ENCODE measurements around the gene RASSF8. TPM values are rescaled to one million over a fixed set of nuclear protein-coding genes. Genes with fewer than 3 reads are reported as not detected.

Gene RASSF8
- total RNA-seq, 1 donor from 2014 or later = 33.7 TPM

- TF ChIP-seq CTCF (IDR thresholded peaks at IDR 0.05; ENCODE audit: borderline replicate concordance) = no peak
- DNase-seq = no peak
- intact Hi-C loops (cut with micrococcal nuclease) = no loop called here
- Histone ChIP-seq H3K9me3 (replicated peaks) (no peaks in the 10 kb centered on the region), H3K27me3 (ENCODE audit: low read depth) (no peaks in the 10 kb centered on the region), H3K36me3 (no peaks in the 10 kb centered on the region), H3K4me1 (peaks cover 45% of the 10 kb centered on the region), H3K4me3 (no peak overlapping the region), H3K27ac (replicated peaks) (no peak overlapping the region)
Measured at GRCh38 chr12:26046906-26047305, 88.4 kb downstream of the RASSF8 start.

- Histone ChIP-seq H3K27ac (replicated peaks) (no peak overlapping the region), H3K4me1 (peaks cover 42% of the 10 kb centered on the region), H3K9me3 (replicated peaks) (no peaks in the 10 kb centered on the region), H3K4me3 (no peak overlapping the region), H3K36me3 (no peaks in the 10 kb centered on the region), H3K27me3 (ENCODE audit: low read depth) (no peaks in the 10 kb centered on the region)
- intact Hi-C loops (cut with micrococcal nuclease) = no loop called here
- TF ChIP-seq CTCF (IDR thresholded peaks at IDR 0.05; ENCODE audit: borderline replicate concordance) = no peak
- no peak for DNase-seq
Measured at GRCh38 chr12:26047401-26048226, 89.1 kb downstream of the RASSF8 start.

- peaks cover 32% of the 10 kb centered on the region for H3K4me1 ChIP-seq
- TF ChIP-seq CTCF (IDR thresholded peaks at IDR 0.05; ENCODE audit: borderline replicate concordance) = no peak
- no peaks in the 10 kb centered on the region for H3K36me3 ChIP-seq
- H3K27me3 ChIP-seq (ENCODE audit: low read depth) = no peaks in the 10 kb centered on the region
- no peak for DNase-seq
- no peak overlapping the region for H3K27ac ChIP-seq (replicated peaks)
- no peak overlapping the region for H3K4me3 ChIP-seq
- no peaks in the 10 kb centered on the region for H3K9me3 ChIP-seq (replicated peaks)
- intact Hi-C loops (cut with micrococcal nuclease) = no loop called here
Measured at GRCh38 chr12:26052652-26053051, 94.2 kb downstream of the RASSF8 start.

- DNase-seq = no peak
- intact Hi-C loops (cut with micrococcal nuclease) = no loop called here
- H3K36me3 ChIP-seq = no peaks in the 10 kb centered on the region
Measured at GRCh38 chr12:26054383-26054782, 95.9 kb downstream of the RASSF8 start.

GRCh38 chr12:26055087-26055486 lies 96.6 kb downstream of the RASSF8 start:
- Histone ChIP-seq H3K4me3 (no peak overlapping the region), H3K4me1 (peaks cover 21% of the 10 kb centered on the region), H3K27me3 (ENCODE audit: low read depth) (no peaks in the 10 kb centered on the region), H3K9me3 (replicated peaks) (no peaks in the 10 kb centered on the region), H3K27ac (replicated peaks) (no peak overlapping the region), H3K36me3 (no peaks in the 10 kb centered on the region)
- intact Hi-C loops (cut with micrococcal nuclease) = no loop called here
- TF ChIP-seq CTCF (IDR thresholded peaks at IDR 0.05; ENCODE audit: borderline replicate concordance) = no peak
- DNase-seq = no peak

More at GRCh38 chr12:26054383-26054782, 95.9 kb downstream of the RASSF8 start:
- TF ChIP-seq CTCF (IDR thresholded peaks at IDR 0.05; ENCODE audit: borderline replicate concordance) = no peak
- Histone ChIP-seq H3K27me3 (ENCODE audit: low read depth) (no peaks in the 10 kb centered on the region), H3K4me3 (no peak overlapping the region), H3K9me3 (replicated peaks) (no peaks in the 10 kb centered on the region), H3K4me1 (peaks cover 21% of the 10 kb centered on the region), H3K27ac (replicated peaks) (no peak overlapping the region)

Data from left ventricle myocardium inferior (tissue), 1 donor.